GM19328 (cell line): Measurements from ENCODE around the gene CD24.
"Not testable (repeated sequence)": the region's sequence is repeated elsewhere in the genome, so short reads cannot be mapped to it uniquely, and the experiment has no call there.

Experiments used
- ATAC-seq: cut with Tn5 transposase; IDR thresholded peaks from one replicate; pipeline ENCODE4 v1.9.1; 2021; ENCODE audit warnings: mild to moderate bottlenecking, moderate library complexity; ENCODE audit not compliant: unreplicated experiment

Gene CD24

DNA sequence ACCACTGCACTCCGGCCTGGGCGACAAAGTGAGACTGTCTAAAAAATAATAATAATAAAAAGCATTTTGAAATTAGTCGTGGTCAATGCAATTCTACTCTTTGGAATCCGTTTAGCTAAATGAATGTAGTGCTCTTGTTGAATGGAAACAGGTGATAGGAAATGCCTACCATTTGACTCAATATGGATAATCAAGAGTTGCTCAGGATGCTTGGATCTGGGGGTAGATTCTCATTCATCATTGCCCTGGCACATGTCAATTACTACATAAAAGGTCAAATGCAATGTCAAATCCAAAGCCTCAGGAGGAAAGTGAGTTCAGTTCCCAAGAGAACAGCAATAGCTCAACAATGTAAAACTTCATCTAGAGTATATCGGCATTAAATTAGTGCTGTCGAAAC is 3.8 kb downstream of the CD24 start:
- ATAC-seq = not testable (repeated sequence)

DNA sequence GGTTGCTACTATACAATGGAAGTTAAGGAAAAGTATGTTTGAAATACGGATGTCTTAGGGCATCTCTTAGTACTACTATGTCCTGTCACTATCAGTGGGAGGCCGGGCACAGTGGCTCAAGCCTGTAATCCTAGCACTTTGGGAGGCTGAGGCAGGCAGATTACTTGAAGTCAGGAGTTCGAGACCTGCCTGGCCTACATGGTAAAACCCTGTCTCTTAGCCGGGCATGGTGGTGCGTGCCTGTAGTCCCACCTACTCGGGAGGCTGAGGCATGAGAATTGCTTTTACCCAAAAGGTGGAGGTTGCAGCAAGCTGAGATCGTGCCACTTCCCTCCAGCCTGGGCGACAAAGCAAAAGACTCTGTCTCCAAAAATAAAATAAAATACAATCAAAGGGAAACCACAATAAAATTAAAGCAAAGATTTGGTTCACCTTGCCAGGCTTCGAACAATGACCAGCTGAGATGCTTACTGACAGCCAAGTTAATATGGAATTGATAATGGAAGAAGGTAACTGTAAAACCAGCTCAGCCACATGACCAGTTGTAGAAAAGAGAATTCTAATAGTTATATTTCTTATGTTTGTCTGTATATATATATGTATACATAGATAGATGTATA is 6.5 kb downstream of the CD24 start:
- ATAC-seq = no peak

DNA sequence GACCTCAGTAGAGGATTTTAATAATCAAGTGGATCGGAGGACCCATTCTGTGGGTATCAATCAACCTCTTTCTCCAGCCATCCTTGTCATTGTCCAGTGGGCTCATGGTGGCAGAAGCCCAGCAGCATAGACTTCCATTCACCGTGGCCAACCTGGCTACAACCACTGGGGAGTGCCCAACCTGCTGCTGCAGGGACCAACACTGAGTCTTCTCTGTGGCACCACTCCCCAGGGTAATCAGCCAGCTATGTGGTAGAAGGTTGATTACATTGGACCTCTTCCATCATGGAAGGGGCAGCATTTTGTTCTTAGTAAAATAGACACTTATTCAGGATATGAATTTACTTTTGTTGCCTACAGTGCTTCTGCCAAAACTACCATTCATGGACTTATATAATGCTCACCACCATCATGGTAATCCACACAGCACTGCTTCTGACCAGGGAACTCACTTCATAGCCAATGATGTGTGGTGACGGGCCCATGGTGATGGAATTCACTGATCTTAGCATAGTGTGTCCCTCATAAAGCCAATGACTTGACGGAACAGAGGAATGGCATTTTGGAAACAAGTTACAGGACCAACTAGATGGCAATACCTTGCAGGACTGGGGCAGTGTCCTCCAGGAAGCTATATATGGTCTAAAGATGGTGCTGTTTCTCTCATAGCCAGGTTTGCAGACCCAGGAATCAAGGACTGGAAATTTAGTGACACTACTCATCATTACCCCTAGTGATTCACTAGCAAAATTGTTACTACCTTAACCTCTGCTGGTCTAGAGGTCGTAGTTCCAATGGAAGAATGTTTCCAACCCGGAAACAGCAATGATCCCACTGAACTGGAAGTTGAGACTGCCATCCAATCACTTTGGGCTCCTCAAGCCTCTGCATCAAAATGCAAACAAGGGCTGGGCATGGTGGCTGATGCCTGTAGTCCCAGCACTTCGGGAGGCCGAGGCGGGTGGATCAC is 7.6 kb downstream of the CD24 start:
- no peak for ATAC-seq

DNA sequence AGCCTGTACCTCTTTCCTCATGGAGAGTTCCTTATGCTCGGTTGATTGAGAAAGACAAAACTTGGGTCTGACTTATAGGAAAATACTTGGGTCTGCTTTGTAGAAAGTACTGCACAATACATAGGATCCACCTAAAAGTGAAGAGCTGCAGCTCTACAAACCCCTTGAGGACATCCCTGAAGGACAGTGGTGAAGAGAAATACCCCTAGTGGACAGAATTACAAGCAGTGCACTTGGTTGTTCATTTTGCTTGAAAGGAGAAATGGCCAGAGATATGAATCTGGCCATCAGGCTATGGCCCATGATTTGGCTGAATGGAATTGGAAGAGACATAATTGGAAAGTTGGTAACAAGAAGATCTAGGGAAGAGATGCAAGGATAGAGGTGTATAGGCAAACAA is 8.3 kb downstream of the CD24 start:
- no peak for ATAC-seq

DNA sequence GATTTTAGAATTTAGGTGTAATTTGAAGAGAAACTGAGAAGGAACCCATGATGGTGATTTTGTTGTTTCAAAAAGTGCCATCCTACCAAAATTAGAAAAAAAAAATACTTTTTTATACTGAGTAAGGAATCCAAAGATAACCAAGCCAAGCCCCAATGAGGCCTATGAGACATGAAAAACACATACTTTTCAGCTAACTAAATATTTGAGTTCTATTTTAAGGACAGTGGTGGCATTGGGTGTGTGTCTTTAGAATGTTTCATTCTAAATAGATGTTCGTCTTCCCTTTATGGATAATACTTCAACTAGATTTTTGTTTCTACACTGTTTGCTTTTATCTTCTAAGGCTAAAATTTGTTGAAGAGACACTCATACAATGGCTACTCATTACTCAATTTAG is 9.6 kb downstream of the CD24 start:
- ATAC-seq = no peak

DNA sequence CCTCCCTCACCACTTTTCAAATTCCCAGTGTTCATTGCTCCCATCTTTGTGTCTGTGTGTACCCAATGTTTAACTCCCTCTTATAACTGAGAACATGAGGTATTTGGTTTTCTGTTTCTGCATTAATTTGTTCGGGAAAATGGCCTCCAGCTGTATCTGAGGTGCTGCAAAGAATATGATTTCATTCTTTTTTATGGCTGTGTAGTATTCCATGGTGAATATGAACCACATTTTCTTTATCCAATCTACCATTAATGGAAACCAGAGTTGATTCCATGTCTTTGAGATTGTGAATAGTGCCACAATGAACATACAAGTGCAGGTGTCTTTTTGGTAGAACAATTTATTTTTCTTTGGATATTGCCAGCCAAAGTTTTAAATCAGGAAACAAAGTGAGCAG is 10.4 kb downstream of the CD24 start:
- no peak for ATAC-seq

DNA sequence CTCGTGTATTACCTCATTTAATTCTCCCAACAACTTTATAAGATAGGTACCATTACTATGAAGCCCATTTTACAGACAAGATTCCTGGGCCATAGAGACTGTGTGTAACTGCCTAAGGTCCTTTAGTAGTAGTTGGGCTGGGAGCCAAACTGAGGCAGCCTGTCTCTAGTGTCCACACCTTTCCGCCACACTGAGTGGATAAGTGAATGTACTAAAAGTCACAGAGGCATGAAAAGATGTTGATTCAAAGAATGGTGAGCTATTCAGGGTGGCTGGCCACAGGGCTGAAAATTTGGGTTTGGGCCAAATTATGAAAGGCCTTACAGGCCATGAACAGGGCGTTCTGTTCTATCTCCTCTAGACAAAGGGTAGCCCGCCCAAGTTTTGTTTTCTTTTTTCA is 11.0 kb downstream of the CD24 start:
- no peak for ATAC-seq

DNA sequence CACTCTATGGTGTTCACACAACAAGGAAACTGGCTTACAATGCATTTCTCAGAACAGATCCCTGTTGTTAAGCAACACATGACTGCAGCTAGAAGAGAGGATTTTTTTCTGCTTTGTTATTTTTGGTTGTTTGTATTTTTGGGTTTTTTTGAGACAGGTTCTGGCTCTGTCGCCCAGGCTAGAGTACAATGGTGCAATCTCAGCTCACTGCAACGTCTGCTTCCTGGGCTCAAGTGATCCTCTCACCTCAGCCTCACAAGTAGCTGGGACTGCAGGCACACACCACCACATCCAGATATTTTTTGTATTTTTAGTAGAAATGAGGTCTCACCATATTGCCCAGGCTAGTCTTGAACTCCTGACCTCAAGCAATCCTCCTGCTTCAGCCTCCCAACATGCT is 12.7 kb downstream of the CD24 start:
- no peak for ATAC-seq

DNA sequence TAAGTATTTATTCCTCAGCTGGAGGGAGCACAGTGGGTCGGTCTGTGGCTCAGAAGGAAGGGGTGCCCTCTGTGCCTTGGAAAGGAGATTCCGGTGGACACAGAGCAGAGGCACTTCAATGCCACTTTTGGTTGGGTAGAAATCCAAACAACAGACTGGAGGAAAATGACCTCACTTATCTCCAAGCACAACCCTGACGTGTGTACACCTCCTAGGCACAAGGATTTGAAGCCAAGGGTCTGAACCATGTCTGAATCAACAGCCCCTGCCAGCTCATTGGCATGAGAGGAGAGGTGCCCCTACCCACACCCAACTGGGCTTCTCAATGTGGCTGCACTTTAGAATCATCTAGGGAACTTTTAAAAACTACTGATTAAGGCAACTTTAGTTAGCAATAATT is 13.4 kb downstream of the CD24 start:
- no peak for ATAC-seq

DNA sequence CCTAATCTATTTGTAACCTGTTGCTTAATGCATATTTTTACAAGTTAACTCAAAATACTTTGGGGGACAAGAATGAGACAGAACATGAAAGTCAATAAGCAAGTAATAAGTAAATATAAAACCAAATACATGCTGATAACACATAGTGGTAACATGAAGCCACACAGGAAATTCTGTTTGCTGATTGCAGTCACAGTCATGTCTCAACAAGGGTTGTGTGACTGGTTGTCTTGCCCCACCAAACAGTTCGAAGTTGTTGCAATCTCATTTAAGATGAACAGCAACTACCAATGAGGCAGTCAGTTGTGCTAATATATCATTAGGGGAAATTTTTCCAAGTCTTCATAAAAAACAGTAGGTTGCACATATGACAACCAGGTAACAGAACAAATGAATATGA is 14.5 kb downstream of the CD24 start:
- no peak for ATAC-seq

DNA sequence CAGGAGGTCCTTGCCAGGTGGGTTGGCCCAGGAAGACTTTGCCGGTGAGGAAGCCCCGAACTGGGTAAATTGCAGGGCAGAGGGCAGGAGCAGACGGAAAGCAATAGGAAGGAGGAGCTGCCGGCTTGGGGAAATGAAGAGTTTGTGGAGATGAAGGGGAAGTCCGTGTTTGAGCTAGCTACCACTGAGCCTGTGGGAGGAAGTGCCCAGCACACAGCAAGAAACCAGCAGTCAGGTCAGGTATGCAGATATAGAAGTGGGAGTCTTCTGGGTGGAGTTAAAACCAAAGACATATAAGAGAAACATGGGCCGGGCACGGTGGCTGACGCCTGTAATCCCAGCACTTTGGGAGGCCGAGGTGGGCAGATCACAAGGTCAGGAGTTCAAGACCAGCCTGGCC is 34.7 kb downstream of the CD24 start:
- ATAC-seq = peak; percentile 69

DNA sequence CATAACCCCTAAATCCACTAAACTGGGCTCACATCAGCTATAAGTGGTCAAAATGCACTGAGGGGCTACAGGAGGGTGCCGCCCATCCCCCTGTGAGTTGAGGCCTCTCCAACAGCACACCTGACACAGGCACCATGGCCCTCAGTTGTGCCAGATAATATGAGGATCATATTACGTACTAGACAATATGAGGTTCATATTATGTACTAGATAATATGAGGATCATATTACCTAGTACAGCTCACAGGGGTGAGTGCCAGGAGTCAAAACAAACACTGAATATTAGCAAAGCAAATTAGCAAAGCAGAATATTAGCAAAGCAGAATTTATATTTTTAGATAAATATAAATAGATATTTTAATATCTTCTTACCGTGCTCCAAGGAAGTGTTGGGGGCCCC is 35.3 kb downstream of the CD24 start:
- ATAC-seq = no peak

DNA sequence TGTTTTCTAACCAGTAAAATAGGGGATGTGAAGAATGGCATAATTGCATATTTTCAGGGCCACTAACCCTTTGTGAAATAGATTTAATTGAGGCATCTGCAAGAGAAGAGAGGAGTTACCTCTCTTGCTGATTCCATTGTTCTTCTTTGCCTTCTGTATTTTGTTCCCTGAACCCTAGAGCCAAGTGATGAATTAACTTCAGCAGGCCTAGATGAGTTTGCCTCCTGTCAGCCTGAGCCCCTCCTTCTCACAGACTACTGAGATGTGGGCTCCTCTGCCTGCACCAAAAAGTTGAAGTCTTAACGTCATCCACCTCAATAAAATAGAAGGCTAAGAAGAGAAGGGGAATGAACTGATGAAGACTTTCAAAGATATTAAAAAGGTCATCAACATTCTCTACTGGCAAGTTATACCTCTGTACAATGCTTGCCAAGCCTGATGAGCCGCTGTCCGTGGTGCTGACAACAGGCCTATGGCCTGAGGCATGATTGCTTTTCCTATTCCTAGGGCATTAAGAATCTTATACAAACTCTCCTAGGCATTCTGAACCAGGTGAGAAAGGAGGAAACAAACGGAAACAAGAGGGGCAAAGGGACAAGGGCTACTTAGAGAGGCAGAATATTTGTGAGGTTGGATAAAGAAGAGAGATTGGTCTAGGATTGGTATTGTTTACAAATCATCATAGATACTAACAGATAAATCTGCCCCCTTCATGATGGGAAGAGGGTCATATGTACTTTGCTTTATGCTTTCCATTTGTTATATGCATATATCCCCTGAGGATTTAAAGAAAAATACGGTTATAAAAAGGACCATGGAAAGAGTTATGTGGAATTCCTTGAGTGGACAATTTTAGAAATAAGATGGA is 46.8 kb downstream of the CD24 start:
- ATAC-seq = no peak

DNA sequence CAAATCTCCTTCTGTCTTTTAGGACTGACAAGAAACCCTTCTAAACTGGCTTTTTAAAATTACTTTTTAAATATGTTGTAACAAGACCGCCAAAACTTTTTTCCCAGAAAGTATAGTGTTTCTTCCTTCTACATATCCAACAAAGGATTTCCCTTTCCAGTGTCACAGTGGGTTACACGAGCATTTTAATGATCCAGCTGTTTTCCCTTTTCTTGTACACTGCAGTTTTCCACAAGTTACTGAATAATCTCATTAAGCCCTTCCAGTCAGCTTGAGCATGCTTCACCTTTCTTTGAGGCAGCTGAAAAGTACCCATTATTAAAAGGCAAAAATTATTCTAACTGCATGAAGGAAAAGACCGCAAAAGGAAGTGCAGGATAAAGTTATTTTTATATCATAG is 48.6 kb downstream of the CD24 start:
- ATAC-seq = no peak

DNA sequence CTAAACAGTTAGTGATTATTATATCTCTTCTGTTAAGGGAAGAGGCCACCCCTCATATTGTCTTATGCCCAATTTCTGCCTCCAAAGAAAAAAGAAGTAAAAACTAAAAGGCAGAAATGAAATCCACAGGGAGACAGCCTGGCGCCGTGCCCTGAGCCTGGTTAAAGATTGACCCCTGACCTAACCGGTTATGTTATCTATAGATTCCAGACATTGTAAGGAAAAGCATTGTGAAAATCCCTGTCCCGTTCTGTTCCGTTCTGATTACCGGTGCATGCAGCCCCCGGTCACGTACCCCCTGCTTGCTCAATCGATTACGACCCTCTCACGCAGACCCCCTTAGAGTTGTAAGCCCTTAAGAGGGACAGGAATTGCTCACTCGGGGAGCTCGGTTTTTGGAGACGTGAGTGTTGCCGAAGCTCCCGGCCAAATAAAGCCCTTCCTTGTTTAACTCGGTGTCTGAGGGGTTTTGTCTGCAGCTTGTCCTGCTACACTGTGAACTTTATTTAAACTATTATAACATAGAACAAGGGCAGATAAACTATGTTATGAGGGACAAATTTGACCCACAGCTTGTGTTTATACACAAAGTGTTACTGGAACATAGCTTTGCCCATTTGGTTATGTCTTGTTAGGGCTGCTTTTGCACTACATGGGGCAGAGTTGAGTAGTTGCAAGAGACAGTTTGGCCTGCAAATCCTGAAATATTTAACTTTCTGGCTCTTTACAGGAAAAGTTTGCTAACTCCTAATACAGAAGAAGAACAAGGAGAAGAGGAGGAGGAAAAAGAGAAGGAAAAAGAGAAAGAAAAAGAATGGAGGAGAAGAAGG is 49.6 kb downstream of the CD24 start:
- ATAC-seq = no peak

DNA sequence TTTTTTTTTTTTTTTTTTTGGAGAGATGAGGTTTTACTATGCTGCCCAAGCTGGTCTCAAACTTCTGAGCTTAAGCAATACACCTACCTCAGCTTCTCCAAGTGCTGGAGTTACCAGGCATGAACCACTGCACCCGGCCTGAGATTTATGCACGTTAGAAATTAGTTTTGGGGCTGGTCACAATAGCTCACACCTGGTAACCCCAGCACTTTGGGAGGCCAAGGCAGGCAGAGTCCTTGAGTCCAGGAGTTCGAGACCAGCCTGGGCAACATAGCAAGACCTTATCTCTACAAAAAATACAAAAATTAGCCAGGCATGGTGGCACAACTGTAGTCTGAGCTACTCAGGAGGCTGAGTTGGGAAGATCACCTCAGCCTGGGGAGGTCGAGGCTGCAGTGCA is 51.9 kb downstream of the CD24 start:
- no peak for ATAC-seq
